Fibroblast of lung (primary cell): ENCODE data around the gene PRG3.

Source experiments
- CTCF ChIP-seq, 2 donors: IDR thresholded peaks in 1 of 2; conservative IDR thresholded peaks in 1 of 2; 1 replicate in 1 of 2; 2 replicates in 1 of 2; pipeline ENCODE4 v1.5.1; 2011 to 2012; ENCODE audit warnings: low read length in 2 of 2, control low read depth in 1 of 2, inconsistent platforms in 1 of 2, low read depth in 1 of 2, mild to moderate bottlenecking in 1 of 2
- EZH2 ChIP-seq: IDR thresholded peaks from 2 replicates; pipeline ENCODE4 v1.5.1; 2012; ENCODE audit warnings: low read length, control low read depth, mild to moderate bottlenecking; ENCODE audit errors: missing control alignments

GRCh38 chr11:57359896-57360690, 20.9 kb downstream of the PRG3 start:
- TF ChIP-seq EZH2 (no peak), CTCF (conservative IDR thresholded peaks at IDR 0.05 in 1 of 2, IDR thresholded peaks at IDR 0.05 in 1 of 2; ENCODE audit: low read depth in 1 of 2, low read length in 2 of 2) (no peak)
